IMR-90 (cell line): ENCODE data around the gene DTD1. TPM values are rescaled to one million over a fixed set of nuclear protein-coding genes. Genes with fewer than 3 reads are reported as not detected.

Experiments
- ATAC-seq: fragments of 200-7000 bp; cut with Tn5 transposase; 2 replicates; pipeline ENCODE4 v1.9.1; 2020; ENCODE audit warnings: low read depth, mild to moderate bottlenecking, moderate library complexity
- BruUV-seq: library from RNA; stranded (reverse); fragments of 400-500 nt; replicated peaks from 2 replicates; lab custom pipeline; 2021; lab: Mats Ljungman, UMichigan
- CTCF ChIA-PET: fragments of 300-600 bp; formaldehyde crosslinking; extraction: SDS; loops from one replicate; lab custom pipeline; 2021; ENCODE audit warnings: antibody characterized with exemption; lab: Yijun Ruan, JAX
- POLR2A ChIA-PET: fragments of 300-600 bp; sonication (Branson Sonifier 250); formaldehyde crosslinking; loops from one replicate; lab custom pipeline; 2022; ENCODE audit warnings: antibody characterized with exemption; ENCODE audit not compliant: unreplicated experiment; lab: Charles Lee
- DNase-seq: peaks from one replicate; pipeline ENCODE4 v3.0.0; 2013
- H2AFZ ChIP-seq: replicated peaks from 2 replicates; pipeline ENCODE3; 2013; ENCODE audit warnings: low read length, mild to moderate bottlenecking; ENCODE audit not compliant: poor library complexity
- H2AK5ac ChIP-seq: 2 replicates; pipeline ENCODE4 v1.6.1; 2013; ENCODE audit warnings: low read depth, low read length, inconsistent platforms
- H2AK9ac ChIP-seq: replicated peaks from 2 replicates; pipeline ENCODE3; 2013; ENCODE audit warnings: mild to moderate bottlenecking, low read depth, low read length, moderate library complexity; ENCODE audit not compliant: poor library complexity
- H2BK120ac ChIP-seq: 2 replicates; pipeline ENCODE4 v1.6.1; 2013; ENCODE audit warnings: low read depth, low read length, inconsistent platforms
- H2BK15ac ChIP-seq: 3 replicates; pipeline ENCODE4 v1.6.1; 2013; ENCODE audit warnings: low read depth, low read length, inconsistent platforms
- H2BK20ac ChIP-seq: 2 replicates; pipeline ENCODE4 v1.6.1; 2013; ENCODE audit warnings: low read depth, mild to moderate bottlenecking, inconsistent platforms, low read length, moderate library complexity
- H2BK5ac ChIP-seq: 2 replicates; pipeline ENCODE4 v1.6.1; 2013; ENCODE audit warnings: mild to moderate bottlenecking, low read depth, low read length, inconsistent platforms; ENCODE audit not compliant: poor library complexity, severe bottlenecking
- H3K14ac ChIP-seq: replicated peaks from 2 replicates; pipeline ENCODE4 v1.6.1; 2013; ENCODE audit warnings: low read depth, low read length, inconsistent platforms
- H3K18ac ChIP-seq: 2 replicates; pipeline ENCODE4 v1.6.1; 2013; ENCODE audit warnings: low read depth, low read length, control low read depth
- H3K23ac ChIP-seq: 2 replicates; pipeline ENCODE4 v1.6.1; 2013; ENCODE audit warnings: low read depth, low read length, inconsistent platforms
- H3K27ac ChIP-seq: 2 replicates; pipeline ENCODE4 v1.5.1; 2013; ENCODE audit warnings: mild to moderate bottlenecking, control low read depth, low read length; ENCODE audit not compliant: insufficient read depth
- H3K27me3 ChIP-seq: 2 replicates; pipeline ENCODE4 v1.6.1; 2013; ENCODE audit warnings: low read length; ENCODE audit not compliant: control insufficient read depth, insufficient read depth
- H3K36me3 ChIP-seq: 2 replicates; pipeline ENCODE4 v1.6.1; 2013; ENCODE audit warnings: low read length, mixed read lengths; ENCODE audit not compliant: control insufficient read depth, insufficient read depth
- H3K4ac ChIP-seq: 2 replicates; pipeline ENCODE4 v1.6.1; 2013; ENCODE audit warnings: low read depth, low read length, inconsistent platforms
- H3K4me1 ChIP-seq: 2 replicates; pipeline ENCODE4 v1.6.1; 2013; ENCODE audit warnings: low read length, mixed read lengths; ENCODE audit not compliant: control insufficient read depth, insufficient read depth
- H3K4me2 ChIP-seq: 2 replicates; pipeline ENCODE4 v1.6.1; 2013; ENCODE audit warnings: low read depth, mild to moderate bottlenecking, control low read depth, low read length, moderate library complexity
- H3K4me3 ChIP-seq: 2 replicates; pipeline ENCODE4 v1.5.1; 2013; ENCODE audit warnings: low read depth, mild to moderate bottlenecking, control low read depth, low read length, moderate library complexity; ENCODE audit not compliant: insufficient read depth
- H3K56ac ChIP-seq: 2 replicates; pipeline ENCODE4 v1.6.1; 2013; ENCODE audit warnings: low read length, inconsistent platforms; ENCODE audit not compliant: insufficient read depth; ENCODE audit errors: extremely low read depth
- H3K79me1 ChIP-seq, 2 experiments: 2 replicates each; pipeline ENCODE4 v1.6.1; 2013; ENCODE audit warnings: low read length in 2 of 2, inconsistent platforms in 1 of 2, low read depth in 1 of 2
- H3K9ac ChIP-seq: 2 replicates; pipeline ENCODE4 v1.6.1; 2013; ENCODE audit warnings: low read depth, low read length, control low read depth
- H3K9me1 ChIP-seq: 2 replicates; pipeline ENCODE4 v1.6.1; 2013; ENCODE audit warnings: low read length, inconsistent platforms; ENCODE audit not compliant: insufficient read depth
- H3K9me3 ChIP-seq: 2 replicates; pipeline ENCODE4 v1.6.1; 2013; ENCODE audit warnings: low read length; ENCODE audit not compliant: control insufficient read depth, insufficient read depth
- H4K20me1 ChIP-seq: 2 replicates; pipeline ENCODE4 v1.6.1; 2013; ENCODE audit warnings: low read length, inconsistent platforms; ENCODE audit not compliant: insufficient read depth
- H4K5ac ChIP-seq: 2 replicates; pipeline ENCODE4 v1.6.1; 2013; ENCODE audit warnings: mild to moderate bottlenecking, low read depth, low read length, control low read depth
- H4K8ac ChIP-seq, 2 experiments: 2 replicates each; pipeline ENCODE4 v1.6.1; 2013; ENCODE audit warnings: low read depth in 2 of 2, low read length in 2 of 2, control low read depth in 1 of 2, inconsistent platforms in 1 of 2
- H4K91ac ChIP-seq: 2 replicates; pipeline ENCODE4 v1.6.1; 2013; ENCODE audit warnings: low read depth, low read length, inconsistent platforms; ENCODE audit not compliant: insufficient read depth
- BHLHE40 ChIP-seq: fragments of 150-350 bp; IDR thresholded peaks from 2 replicates; pipeline ENCODE4 v1.6.1; 2016; ENCODE audit warnings: mild to moderate bottlenecking, low read depth, low read length
- CEBPB ChIP-seq: IDR thresholded peaks from 2 replicates; pipeline ENCODE4 v1.6.1; 2012; ENCODE audit warnings: low read depth, low read length, improper control_type of control experiment
- CHD1 ChIP-seq: IDR thresholded peaks from 2 replicates; pipeline ENCODE4 v1.6.1; 2012; ENCODE audit warnings: low read depth, low read length, improper control_type of control experiment
- CTCF ChIP-seq: conservative IDR thresholded peaks from 2 replicates; pipeline ENCODE4 v1.5.1; 2012; ENCODE audit warnings: mild to moderate bottlenecking, low read depth, low read length, improper control_type of control experiment
- ELK1 ChIP-seq: fragments of 150-350 bp; IDR thresholded peaks from 2 replicates; pipeline ENCODE4 v1.6.1; 2016; ENCODE audit warnings: low read depth, mild to moderate bottlenecking, low read length, moderate library complexity, borderline replicate concordance
- FOS ChIP-seq: fragments of 150-350 bp; IDR thresholded peaks from 2 replicates; pipeline ENCODE4 v1.6.1; 2016; ENCODE audit warnings: low read depth, low read length
- MAFK ChIP-seq: IDR thresholded peaks from 2 replicates; pipeline ENCODE4 v1.6.1; 2012; ENCODE audit warnings: low read depth, low read length, improper control_type of control experiment
- MAZ ChIP-seq: IDR thresholded peaks from 2 replicates; pipeline ENCODE4 v1.6.1; 2012; ENCODE audit warnings: low read depth, mild to moderate bottlenecking, low read length, improper control_type of control experiment, moderate library complexity, borderline replicate concordance
- MXI1 ChIP-seq: IDR thresholded peaks from 2 replicates; pipeline ENCODE4 v1.6.1; 2012; ENCODE audit warnings: low read depth, mild to moderate bottlenecking, low read length, moderate library complexity, borderline replicate concordance
- NFE2L2 ChIP-seq: fragments of 150-350 bp; IDR thresholded peaks from 2 replicates; pipeline ENCODE4 v1.6.1; 2016; ENCODE audit warnings: low read depth, mild to moderate bottlenecking, low read length
- POLR2A ChIP-seq: IDR thresholded peaks from 2 replicates; pipeline ENCODE4 v1.6.1; 2012; ENCODE audit warnings: mild to moderate bottlenecking, low read depth, low read length
- RAD21 ChIP-seq: IDR thresholded peaks from 2 replicates; pipeline ENCODE4 v1.6.1; 2012; ENCODE audit warnings: low read length, improper control_type of control experiment
- RCOR1 ChIP-seq: IDR thresholded peaks from 2 replicates; pipeline ENCODE4 v1.6.1; 2012; ENCODE audit warnings: mild to moderate bottlenecking, low read length, improper control_type of control experiment; ENCODE audit not compliant: insufficient replicate concordance
- RFX5 ChIP-seq: IDR thresholded peaks from 2 replicates; pipeline ENCODE4 v1.8.0; 2012; ENCODE audit warnings: low read depth, mild to moderate bottlenecking, low read length, moderate library complexity
- SMC3 ChIP-seq: fragments of 150-350 bp; IDR thresholded peaks from 2 replicates; pipeline ENCODE4 v1.6.1; 2016; ENCODE audit warnings: low read depth, mild to moderate bottlenecking, antibody characterized with exemption, low read length, moderate library complexity
- USF2 ChIP-seq: fragments of 150-350 bp; IDR thresholded peaks from 2 replicates; pipeline ENCODE4 v1.6.1; 2017; ENCODE audit warnings: mild to moderate bottlenecking, antibody characterized with exemption, low read length, low read depth
- WGBS, 2 experiments: methylation state at CpG; one replicate each; pipeline versions ENCODE4 v1.1.5 to v1.1.7; 2013; ENCODE audit warnings: missing lambda C conversion rate in 2 of 2; ENCODE audit not compliant: insufficient read length in 1 of 2; ENCODE audit errors: extremely low coverage in 2 of 2; 5-methylcytosine and 5-hydroxymethylcytosine counted together
- dilution Hi-C: fragments of 300-500 bp; cut with HindIII; formaldehyde crosslinking; loops from one replicate; pipeline ENCODE4 v1.14.3; 2018; ENCODE audit warnings: low sequenced_read_pairs; ENCODE audit not compliant: unreplicated experiment
- in situ Hi-C: fragments of 300-500 bp; cut with MboI; formaldehyde crosslinking; loops from 3 replicates; pipeline ENCODE4 v1.14.3; 2019; ENCODE audit warnings: low sequenced_read_pairs, inconsistent platforms, mixed read lengths
- intact Hi-C: fragments of 100-400 bp; cut with micrococcal nuclease; formaldehyde crosslinking; loops from 2 replicates; pipeline ENCODE4 v1.10.0; 2022
- polyA plus RNA-seq, 3 experiments: library from polyadenylated mRNA; depleted of rRNA; stranded (reverse); fragments of >200 nt; gene quantifications; 2 replicates each; pipeline ENCODE4 v1.2.3, GENCODE V29; 2012; ENCODE audit warnings: low replicate concordance in 1 of 3
- total RNA-seq: library from RNA; depleted of rRNA; stranded (reverse); fragments of >200 nt; gene quantifications from 2 replicates; pipeline ENCODE4 v1.2.3, GENCODE V29; 2012

DTD1 gene
- total and polyA plus RNA-seq, 2 of the 4 experiments (the other 2 are of a cell fraction), result 73.1 to 101 TPM

GRCh38 chr20:18750735-18751134 lies 162.9 kb downstream of the DTD1 start:
- Histone ChIP-seq H3K27ac (no peak overlapping the region), H3K4me1 (no peaks in the 10 kb centered on the region), H4K8ac (no peak overlapping the region), H3K4me3 (no peak overlapping the region), H4K91ac (no peak overlapping the region), H2AK5ac (no peak overlapping the region), H3K9me1 (no peaks in the 10 kb centered on the region; the same call in 1 of the 2 replicates), H3K4me2 (no peak overlapping the region), H3K4ac (no peak overlapping the region), H3K9ac (no peak overlapping the region), H3K56ac (no peak overlapping the region), H2BK15ac (no peak overlapping the region), H2BK20ac (no peak overlapping the region), H4K20me1 (no peaks in the 10 kb centered on the region), H2AK9ac (no peak overlapping the region), H3K23ac (no peak overlapping the region), H3K79me1 (peaks cover 0 to 3% of the 10 kb centered on the region in 2 experiments; a peak in 2 of 4 replicates), H3K9me3 (no peaks in the 10 kb centered on the region), H2BK5ac (no peak overlapping the region), H2AFZ (no peak overlapping the region), H2BK120ac (no peak overlapping the region), H3K18ac (no peak overlapping the region), H3K14ac (no peak overlapping the region), H4K5ac (no peak overlapping the region), H3K27me3 (no peaks in the 10 kb centered on the region), H3K36me3 (no peaks in the 10 kb centered on the region)
- no CpG with 5 or more reads among the region's 1 CpG for WGBS, 2 experiments
- ChIA-PET CTCF (interaction anchor here (1.1 kb wide), 1 partner anchor 15 kb away, joined by 3 read pairs; no protein-coding TSS in a partner anchor), POLR2A (no interaction called here)
- intact Hi-C loops (no loop called here), in situ Hi-C loops (no loop called here), dilution Hi-C loops (no loop called here)
- ATAC-seq (no peak), DNase-seq (no peak)
- TF ChIP-seq FOS, result no peak
- no peak for TF ChIP-seq SMC3
- no peak for TF ChIP-seq CHD1
- no peak for TF ChIP-seq RCOR1
- TF ChIP-seq CEBPB, result no peak
- no peak for TF ChIP-seq BHLHE40
- no peak for TF ChIP-seq POLR2A
- no peak for TF ChIP-seq ELK1
- TF ChIP-seq NFE2L2, result no peak
- no peak for TF ChIP-seq MXI1
- no peak for TF ChIP-seq RFX5
- TF ChIP-seq RAD21, result no peak
- TF ChIP-seq MAZ, result no peak
- no peak for TF ChIP-seq MAFK
- TF ChIP-seq USF2, result no peak
- TF ChIP-seq CTCF, result no peak
- no TSS peak for BruUV-seq
